Activated CD4-positive, CD25-positive, alpha-beta regulatory T cell treated with anti-CD3 and anti-CD28 coated beads, Interleukin-2, amount 50 U/mL, for 72 hours (primary cell): ENCODE results near the gene CTBP2.

ENCODE experiments used
- DNase-seq: peaks from one replicate; pipeline ENCODE4 v3.0.0; 2021

The CTBP2 gene

DNA sequence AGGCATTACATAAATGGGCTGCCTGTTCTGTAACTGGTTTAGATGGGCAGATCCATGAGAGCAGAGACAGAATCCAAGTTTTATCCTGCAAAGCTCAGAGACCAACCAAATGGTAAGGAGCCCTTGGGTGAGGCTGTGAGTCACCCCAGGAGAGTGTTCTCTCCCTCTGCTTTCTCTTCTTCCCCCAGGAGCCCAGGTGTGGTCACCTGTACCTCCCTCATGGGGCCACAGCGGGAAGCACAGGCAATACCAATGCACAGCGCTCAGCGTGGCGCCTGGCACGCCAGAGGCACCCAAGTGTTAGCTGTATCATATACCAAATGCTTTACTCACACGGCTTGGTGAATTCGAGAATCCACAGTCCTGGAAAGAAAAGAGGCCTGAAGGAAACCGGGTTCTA lies 39.4 kb downstream of the CTBP2 start:
- DNase-seq = no peak

DNA sequence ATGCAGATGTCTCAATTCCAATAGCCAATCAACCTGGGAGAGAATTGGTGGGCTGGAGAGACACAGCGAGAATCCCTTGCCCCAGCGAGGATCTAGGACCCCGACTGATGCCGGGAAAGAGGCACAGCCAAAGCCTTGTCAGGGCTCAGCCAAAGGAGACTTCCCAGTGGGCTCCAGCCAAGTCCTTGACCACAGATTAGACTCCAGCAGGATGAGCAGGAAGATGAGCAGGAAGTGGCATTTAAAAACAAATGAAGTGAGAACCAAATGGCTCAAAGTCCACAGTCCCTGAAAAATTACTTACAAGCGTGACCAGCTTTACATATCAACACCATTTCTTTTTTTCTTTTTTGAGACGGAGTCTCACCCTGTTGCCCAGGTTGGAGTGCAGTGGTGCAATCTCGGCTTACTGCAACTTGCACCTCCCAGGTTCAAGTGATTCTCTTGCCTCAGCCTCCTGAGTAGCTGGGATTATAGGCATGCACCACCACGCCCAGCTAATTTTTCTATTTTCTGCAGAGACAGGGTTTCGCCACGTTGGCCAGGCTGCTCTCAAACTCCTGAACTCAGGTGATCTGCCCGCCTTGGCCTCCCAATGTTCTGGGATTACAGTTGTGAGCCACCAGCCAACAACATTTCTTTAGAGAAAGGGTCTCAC lies 40.2 kb downstream of the CTBP2 start:
- DNase-seq = no peak

DNA sequence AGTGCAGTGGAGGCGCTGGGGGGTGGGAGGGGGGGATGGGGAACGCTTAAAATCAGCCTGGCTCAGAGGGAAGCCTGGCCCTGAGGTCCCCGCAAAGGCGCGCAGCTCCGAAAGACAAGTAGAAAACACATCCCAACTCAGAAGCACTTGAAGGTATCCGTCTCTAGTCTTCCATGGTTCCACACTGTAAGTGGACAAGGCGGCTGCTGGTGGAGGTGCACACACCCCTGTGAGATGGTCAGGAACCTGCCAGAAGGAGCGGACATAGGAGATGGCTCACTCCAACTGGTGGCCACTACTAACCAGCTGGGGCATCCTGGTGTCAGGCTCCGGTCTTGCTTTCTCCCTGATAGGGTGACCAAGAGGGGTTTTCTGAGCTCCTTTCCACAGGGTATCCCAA lies 41.7 kb downstream of the CTBP2 start:
- no peak for DNase-seq

DNA sequence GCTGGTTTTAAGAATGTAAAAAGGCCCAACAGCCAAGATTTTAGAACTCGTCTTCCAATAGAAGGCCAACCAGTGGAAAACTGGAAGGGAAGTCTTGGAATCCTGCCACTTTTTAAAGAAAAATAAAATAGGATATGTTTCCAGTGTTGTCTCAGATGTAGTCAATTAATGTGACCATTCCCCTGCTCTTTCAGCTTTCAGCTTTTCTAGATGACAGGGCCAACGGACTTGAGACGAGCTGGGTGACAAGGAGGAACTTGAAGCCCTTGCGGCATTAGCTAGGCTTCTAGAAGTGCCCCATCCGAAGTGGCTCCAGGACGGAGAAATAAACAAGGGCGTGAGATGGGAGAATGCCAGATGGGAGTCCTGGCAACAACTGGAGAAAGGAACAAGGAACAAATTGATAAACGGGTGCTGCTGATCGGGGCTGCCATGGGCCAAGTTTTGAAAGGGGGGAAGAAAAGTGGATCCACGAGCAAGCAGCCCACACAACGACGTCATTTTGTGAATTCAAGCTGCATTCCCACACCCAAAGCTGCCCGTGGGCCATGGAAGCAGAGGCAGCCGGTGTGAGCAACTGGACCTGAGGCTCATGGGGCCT lies 42.3 kb downstream of the CTBP2 start:
- no peak for DNase-seq

DNA sequence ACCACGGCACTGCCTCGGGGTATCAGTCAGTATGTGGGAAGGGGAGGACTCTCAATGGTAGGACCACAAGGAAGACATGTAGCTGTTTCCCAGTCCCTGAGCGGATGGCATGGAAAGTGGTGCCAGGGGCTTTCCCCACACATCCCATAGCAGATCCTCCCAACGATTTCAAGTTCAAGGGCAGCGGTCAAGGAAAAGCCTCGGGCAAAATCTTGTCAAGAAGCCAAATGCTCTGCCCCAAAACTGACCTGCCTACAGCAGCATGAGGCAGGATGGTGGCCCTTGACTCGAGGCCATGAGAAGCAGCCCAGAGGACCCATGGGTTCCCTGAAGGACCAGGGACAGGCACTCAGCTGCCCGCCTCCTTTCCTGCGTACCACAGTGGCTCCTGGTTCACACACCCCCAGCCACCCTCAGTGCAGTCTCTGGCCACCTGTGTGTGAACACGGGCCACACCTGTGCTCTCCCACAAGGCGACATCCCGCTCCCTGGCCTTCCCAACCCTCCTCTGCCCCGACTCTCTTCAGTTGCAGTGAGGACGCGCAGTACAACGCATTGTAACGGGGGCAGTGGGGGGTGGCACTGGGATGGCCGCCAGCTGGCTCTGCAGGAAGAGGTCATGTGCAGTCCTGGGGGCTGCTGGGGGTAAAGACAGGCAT lies 43.6 kb downstream of the CTBP2 start:
- DNase-seq = no peak

DNA sequence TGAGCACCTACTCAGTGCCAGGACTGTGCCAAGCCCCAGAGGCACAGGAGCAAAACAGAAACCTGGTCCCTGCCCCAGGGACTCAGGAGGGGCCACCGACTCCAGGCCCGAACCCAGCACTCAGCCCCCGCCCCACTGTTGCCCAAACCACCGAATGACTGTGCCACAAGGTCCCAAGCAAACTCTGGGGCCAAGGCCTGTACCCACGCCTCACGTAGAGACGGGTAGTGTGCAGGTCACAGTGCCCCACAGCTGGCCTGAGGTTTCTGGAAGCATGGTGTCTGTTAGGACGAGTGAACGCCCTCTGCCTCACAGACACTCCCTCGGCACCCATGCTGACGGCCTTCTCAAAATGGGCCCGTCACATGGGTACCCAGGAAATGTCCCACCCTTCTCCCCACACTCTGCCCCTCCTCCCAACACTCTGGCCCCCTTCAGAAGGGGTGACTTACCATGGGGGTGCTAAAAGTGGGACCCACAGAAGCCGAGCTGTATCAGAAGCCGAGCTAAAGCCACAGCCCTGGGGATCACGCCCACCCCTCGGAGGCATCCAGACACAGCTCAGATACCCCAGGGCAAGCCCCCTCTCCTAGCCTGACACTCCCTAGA lies 44.2 kb downstream of the CTBP2 start:
- DNase-seq = no peak

DNA sequence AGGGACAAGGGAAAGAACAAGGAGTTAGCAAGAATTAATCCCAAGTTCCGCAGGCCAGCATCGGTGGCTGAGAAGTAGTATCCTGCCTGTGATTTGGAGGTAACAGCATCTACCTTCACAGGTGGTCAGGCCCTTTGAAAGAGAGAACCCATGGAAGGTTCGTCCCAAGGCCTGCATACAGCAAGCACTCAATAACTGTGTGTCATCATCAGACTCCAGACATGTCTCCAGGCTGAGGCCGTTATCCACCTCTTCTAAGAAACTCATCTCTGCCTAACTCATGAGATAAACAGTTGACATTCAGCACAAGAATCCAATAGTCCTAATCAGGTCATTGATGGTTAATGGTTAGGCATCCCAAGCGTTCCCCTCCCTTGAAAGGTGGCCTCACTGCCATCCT lies 45.0 kb downstream of the CTBP2 start:
- no peak for DNase-seq

DNA sequence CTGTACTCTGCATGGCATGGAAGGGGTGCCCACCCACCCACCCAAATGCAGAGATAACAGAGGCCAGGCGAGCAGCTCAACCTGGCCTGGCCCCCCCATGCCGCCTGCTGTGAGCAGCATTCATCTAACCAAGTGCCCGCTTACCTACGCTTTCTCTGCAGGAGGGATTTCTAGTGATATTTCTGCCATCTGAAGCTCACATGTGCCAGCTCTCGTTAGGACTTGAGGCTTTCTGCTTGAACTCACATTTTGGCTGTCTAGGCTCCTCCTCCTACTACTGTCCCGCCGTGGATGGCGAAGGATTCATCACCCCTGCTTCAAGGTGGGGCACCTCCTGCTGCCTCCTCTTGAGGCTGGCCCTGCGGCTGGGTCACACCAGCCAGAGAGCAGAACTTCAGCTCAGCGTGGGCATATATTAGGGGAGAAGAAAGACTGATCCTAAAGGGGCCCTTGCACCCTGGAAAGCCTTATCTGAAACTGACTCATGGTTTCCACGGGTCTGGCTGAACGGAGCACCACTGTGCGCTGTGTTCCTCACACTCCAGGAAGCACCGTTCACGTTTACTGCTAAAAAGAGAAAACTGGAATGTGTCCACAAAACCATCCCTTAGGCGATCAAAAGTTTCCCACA lies 45.5 kb downstream of the CTBP2 start:
- DNase-seq = no peak

DNA sequence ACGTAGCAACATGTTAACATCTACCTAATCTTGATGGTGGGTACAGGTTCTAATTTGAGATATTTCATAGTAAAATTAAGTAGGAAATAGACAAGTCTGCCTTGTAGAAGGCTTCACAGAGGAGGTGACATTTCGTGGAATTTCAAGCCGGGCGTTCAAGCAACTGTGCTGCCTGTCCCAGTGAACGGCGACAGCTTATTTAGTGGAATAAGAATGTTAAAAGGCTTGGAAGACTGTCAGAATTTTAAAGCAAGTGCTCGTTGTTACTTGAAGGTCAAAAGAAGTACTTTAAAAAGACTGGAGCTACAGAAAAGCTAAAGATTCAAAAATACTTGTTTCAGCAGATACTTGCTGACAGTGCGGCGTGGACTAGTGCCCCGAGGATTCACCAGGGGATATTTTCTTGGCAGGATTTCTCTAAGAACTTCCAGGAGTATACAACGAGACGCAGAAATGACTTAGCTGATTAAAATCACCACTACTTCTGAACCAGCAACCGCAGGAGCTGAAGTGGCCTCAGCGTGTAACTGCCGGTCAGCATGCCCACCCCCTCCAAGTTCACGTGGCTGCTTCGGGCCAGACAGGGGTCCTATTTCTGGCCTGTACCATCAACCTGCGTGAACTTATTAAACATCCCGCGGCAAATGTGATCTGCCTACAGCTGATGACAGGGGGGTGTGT lies 46.5 kb downstream of the CTBP2 start:
- no peak for DNase-seq

DNA sequence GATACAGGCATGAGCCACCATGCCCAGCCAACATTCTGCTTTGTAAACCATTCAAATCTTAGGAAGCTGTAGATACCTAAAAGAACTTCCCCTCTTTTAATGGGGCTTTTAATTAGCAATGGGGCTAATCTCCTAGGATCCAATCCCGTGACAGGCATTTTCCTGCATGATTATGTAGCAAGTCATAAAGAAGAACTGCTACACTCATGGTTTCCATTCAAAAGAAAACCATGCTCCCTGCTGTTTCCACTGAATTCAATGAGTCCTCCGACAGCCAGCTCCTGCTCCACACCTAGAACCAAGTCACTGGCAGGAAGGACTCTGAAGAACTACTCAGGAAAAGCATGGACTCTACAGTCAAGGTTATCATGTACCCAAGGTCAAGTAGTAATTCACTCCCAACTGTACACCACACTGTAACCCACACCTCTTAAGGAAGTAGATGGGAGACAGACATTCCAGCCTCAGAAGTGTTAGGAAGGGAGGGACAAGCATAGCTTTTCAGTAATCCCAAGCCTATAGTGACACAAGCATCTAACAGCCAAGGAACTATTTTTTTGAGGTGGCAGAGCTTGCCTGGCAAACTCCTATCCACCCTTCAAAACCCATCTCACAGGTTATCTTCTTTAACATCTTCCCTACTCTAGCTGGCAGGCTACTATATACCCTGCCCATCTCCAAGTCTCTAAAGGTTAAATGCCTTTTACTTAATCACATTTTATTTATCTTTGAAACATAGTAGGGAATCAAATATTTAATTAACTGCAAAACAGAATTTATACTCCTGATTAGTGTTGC lies 47.5 kb downstream of the CTBP2 start:
- no peak for DNase-seq

DNA sequence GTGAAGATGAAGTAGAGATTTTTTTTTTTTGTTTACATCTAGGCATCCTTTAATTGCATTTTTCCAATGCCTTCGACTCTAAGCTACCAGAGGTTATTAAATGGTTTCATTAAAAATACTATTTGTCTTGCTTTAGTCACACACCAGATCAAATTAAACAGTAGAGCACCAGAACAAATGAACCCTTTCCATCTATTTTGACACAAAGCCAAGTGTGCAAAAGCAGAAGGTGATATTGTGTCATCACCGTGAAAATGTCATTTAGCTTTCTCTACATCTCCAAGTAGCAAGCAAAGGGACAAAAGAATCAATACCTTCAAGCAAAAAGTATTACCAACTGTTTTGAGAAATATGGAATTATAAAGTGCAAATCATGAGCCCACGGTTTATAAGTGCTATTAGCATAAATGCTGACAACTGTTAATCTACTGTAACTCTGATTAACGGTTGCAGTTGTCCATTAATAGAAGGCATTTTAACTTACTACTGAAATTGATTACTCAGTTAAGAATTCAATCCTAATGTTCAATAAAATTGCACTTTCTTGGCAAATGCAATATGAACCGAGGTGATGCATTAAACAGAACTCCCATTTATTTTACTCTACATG lies 49.1 kb downstream of the CTBP2 start:
- DNase-seq = no peak

DNA sequence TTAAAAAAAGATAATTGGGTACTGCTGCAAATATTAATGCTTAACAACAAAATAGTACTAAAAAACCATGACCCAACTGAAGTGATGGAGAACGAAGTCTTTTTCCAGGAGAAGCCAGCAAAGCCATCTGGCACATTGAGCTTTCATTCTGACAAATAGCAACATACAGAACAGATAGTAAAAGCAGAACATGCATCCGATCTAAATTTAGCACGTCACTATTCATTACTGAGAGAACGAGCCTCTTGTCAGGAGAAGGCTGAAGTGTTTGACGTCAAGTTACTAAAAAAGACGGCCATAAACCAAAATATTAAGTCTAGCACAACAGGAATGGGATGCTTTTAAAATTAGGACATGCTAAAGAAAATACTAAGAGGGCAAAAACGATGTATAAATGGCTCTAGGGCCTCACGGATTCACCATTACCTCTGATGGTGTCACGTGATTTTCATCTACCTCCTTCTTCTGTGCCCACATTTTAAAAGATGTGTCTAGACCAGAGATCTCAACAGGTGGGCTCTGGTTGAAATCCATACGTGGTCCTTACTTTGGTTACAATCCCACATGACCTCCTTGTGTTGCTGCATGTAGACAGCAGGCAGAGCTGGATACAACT lies 52.3 kb downstream of the CTBP2 start:
- no peak for DNase-seq

DNA sequence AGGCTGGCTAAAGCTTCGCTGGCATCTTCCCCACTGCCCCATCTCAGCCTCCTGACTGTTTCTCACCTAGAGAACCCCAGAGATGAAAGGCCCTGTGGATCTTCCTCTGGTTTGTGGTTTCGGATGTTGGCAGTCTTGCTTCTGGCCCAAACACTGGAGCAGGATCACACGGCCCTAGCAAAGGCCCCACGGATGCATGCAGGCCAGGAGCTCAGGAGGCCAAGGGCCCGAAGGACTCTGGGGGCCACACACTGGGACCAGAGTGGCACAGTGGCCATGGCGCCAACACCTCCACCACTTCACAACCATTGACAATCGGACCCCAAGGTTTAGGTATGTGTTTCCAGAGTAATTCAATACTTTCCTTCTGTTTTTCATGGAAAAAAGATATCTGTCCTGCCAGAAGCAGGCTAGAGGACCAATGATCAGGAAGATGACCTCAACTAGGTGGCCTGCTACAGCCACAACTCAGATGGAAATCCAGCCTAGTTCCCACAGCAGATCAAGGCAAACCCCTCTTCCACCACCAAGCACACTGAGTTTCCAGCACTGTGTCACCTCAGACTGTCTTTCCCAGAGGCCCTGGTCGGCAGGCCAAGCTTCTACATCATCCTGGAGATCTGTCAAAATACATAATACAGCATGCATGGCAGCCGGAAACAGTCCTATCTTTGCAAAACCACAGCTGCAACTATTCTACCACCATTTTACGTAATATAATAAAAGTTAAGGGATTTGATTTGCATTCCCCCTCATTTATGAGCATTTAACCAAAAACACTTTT lies 53.0 kb downstream of the CTBP2 start:
- no peak for DNase-seq

DNA sequence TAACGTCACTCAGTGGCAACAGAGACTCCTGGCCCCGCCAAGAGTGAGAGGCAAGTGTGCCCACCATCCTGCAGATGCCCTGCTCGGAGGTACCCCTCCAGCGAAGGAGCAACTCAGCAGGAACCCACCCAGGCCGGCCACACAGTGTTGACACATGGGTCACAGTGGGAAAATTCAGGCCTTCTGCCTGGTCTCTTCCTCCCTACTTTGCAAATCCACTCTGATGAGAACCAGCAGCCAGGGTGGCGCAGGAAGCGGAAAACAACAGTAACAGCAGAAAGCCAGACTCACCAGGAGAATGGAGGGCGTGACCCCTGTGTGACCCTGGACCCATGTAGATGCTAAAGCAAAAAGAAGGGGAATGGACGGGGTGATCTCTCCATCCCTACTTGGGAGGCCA lies 53.8 kb downstream of the CTBP2 start:
- no peak for DNase-seq

DNA sequence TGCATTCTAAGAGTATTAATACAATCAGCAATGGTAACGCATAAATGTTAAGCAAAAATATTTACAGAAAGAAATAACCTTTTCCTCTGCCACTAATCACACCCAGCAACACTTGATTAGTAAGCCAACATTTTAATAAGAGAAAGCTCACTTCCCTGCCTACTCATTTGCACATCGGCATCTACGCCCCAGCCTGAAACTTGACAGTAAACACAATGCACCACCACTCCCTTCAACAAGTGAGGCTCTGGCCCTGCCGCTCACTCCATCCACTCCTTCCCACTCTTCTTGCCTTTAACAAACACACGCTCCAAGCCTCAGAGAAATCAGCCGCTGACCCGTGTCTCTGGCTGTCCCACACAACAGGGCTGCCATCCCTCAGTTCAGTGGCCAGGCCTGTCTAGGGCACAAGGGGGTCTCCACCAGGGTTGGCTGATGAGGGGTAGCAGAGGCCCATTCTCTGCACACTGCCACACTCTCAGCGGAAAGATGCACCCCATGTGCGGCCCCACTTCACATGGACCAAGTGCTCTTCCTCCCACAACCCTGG lies 54.6 kb downstream of the CTBP2 start:
- no peak for DNase-seq

DNA sequence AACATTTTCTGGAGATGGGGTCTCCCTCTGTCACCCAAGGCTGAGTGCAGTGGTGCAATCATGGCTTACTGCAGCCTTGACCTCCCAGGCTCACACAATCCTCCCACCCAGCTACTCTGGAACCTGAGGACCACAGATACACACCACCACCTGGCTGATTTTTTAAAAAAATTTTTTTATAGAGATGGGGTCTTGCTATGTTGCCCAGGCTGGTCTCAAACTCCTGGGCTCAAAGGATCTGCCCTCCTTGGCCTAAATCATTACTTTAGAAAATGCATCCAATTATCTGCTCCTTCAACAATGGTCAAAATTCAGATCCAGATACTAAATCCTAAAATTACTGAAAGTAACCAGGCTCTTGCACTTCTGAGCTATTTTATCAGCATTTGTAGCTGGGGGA lies 55.2 kb downstream of the CTBP2 start:
- no peak for DNase-seq

DNA sequence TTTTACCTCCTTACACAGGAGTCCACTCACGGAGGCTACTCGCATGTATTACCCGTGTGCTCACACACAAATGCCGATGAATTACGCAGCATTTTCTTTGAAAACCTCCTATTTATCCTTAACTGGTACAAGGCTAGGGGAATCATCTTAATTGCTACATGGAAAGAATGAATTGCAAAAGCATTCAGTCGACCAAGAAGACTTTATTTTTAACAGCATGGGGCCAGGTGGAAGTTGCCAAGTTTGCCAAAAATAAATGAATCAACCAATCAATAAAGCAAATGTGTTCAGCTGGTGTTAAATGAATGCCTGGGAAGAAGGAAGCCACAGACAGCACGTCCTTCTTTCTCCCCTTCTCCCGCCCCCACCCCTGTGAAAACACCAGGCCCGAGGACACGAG lies 55.8 kb downstream of the CTBP2 start:
- no peak for DNase-seq

DNA sequence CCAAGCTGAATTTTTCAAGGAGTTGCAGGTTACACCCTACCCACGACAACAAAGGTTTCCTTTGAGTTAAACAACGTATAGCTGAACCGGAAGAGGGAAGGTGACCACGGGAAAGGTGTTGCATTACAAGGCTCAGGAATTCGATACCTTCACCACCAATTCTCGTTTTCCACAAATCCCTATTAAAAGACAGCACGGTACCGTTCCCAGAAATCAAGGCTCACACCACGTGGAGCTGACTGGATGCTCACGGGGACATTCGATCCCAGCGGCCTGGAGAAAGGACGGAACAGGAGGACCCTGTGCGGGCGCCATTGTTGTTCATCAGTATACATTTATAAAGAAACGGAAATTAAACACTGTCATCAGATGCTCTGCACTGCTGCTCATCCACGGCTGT lies 56.4 kb downstream of the CTBP2 start:
- DNase-seq = no peak

DNA sequence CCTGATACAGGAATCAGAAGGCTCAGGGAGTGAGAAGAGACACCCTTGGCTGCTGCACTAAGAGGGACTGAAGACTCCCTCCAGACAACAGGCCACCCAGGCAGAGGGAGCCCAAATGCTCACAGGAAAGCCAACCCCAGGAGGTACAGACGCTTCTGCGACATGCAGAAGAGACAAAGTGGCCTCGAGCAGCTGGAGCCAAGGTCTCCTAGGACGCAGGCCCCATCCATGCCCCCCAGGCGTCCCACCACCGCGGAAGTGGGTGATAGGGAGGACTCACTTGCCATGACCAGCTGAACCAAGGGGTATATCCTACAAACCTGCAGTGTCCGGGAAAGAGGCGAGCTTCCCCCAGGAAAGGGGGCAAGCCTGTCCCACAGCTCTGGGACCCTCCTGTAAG lies 56.9 kb downstream of the CTBP2 start:
- no peak for DNase-seq

DNA sequence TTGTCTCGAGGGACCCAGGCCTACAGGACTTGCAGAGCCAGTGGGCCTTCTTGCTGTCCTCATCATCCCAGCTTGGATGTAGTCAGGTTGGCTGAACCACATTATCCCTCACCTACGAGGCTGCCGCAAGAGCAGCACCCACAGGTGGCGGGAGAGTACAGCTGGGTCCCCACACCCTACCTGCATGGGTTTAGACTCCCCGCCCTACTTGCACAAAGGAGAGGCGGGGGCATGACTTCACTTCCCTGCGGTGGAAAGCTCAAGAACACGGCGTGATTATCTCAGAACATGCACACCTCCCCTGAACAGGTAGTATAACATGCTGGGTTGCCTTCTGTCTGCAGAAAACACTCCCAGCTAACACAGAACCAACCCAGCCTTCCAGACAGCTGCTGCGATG lies 57.5 kb downstream of the CTBP2 start:
- no peak for DNase-seq
